ENCODE results near the gene RAD21L1.
A peak's percentile ranks its signal among the peaks of the same experiment; 100 is the strongest.

The RAD21L1 gene

DNA sequence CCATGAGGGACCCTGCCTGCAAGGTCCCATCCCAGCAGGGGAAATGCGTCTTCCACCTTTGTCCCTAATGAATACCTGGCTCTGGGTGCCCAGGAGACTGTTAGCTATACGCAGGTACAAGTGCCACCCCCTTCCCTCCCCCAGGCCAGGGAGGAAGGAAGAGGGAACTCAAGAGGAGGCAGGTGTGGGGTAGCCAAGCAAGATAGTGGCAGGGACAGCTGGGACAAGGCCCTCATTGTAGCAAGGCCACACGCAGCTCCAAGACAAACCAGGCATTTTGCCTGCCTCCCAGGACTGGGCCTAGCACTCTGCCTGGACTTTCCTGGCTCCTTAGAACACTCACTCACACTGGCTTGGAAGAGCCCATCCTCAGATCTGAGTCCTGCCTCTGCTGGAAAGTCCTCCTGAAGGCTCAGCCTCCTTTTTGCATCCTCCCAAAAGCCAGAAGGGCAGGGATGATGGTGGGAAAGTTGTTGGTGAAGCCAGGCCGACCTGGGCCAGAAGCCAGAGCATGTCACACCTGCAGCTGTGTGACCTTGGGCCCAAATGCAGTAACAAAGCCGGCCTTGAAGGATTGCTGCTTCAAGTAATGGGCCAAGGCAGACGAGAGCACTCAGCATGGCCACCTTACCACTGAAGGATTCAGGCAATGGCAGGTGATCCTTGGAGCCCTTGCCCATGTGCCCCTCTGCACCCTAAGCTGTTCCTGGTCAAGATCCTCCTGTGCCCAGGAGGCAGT, 68.0 kb downstream of the RAD21L1 start:
- DNase-seq = no peak

DNA sequence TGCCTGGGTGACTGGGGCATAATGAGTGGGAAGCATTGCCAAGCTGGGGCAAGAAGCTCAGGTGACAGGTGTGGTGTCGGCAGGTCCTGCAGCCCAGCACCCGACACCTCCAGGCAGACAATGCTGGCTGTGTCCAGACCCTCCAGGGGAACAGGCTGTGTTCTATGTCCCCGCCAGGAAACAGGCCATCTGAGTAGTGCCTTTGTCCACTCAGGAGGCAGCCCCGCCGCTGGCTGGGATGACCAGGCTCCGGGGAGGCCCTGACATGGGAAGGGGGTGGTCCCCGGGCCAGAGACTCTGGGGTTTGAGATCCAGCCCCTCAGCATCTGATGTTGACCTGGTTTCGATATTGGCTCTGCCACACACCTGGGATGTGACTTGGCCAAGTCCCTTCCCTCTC, 68.7 kb downstream of the RAD21L1 start:
- DNase-seq = no peak

DNA sequence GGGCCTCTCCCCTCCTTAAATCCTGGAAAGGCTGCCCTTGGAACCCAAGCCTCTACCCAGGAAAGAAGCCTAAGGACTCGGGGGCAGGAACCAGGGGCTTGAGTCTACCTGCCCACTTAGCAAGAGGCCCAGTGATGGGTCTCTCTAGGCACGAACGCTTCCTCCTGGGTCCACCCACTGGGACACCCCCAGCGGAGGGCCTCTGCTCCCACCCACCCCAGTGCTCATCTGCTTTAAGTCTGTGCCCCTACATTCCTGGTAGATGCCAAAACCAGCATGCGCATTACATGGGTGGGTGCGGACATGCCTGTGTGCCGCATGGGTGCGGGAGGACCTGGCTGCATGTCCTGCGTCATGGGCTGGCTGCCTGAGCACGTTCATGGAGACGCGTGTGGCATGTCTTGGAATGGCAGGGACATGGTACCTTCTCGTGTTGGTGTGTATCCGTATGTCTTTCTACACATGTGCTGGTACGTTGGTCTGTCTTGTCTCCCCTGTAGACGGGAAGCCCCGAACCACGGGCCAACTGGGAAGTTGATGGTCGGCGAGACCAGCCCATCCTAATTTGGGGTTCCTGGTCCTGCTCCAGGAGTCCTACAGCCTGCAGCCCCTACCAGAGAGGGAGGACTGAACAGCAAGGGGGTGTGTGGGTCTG, 69.6 kb downstream of the RAD21L1 start:
- no peak for DNase-seq

DNA sequence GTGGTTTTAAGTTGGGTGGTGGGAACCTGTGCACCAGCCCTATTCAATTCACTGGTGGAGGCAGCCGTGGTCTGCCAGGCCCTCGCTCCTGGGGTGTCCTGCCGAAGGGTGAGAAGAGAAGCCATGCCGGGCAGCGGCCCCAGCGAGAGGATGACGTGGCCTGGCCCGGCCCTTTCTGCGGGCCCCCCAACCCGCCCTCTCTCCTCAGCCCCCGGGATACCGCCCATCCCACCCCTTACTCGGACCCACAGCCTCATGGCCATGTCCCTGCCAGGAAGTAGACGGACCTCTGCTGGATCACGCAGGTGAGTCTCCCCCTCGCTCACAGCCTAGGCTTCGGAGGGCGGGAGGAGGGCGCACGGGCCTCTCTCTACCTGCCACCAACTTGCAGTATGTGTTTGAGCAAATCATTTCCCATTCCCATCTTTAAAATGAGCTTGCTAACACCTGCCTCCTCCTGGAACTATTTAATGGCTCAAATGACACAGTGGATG, 70.3 kb downstream of the RAD21L1 start:
- DNase-seq = no peak

- DNase-seq = no peak
These were observed 71.1 kb downstream of the RAD21L1 start for GRCh38 chr20:1296922-1297321.

- DNase-seq = no peak
These were observed 71.6 kb downstream of the RAD21L1 start for GRCh38 chr20:1297486-1297885.

DNA sequence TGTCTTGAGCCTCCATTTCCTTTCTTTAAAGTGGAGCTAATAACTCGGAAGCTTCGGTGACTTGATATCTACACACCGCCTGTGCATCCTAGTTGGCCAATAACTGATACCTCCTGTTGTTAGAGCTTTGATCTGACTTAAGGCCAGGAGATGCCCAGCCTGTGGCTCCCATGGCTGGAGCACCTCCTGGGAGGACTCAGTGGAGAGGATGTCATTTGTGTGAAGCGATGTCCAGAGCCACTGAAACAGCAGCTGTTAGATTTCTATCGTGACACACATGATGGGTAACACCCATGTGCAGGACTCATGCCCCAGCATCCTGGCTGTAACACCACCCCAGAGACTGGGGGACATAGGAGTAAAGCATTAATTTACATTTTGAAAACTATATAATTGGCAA, 72.3 kb downstream of the RAD21L1 start:
- DNase-seq = no peak

DNA sequence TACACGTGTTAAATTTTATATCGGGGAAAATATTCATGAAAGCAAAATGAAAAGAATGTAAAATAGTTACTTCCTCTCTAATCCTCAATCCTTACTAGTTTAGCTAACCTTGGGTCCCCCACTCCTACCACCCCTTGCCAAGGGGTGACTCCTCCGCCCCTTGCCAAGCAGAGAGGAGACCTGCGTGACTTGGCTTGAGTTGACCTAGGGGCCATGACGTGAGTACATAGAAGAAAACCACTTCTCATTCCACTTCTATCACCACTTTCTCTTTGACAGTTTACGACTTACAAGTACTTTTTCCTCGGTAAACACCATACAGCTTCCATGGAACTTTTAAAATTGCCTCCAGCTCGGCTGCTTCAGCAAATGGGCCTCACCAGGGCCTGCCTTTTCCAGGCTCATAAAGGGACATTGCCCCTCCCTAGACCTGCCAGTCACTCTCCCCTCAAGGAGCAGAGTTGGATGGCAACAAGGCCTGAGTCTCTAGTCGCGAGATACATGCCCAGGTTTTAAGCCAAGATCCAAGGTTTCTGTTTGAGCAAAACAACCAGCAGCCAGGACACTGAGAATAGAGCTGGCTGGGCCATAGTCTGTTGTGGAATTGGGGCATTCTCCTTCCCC, 73.2 kb downstream of the RAD21L1 start:
- DNase-seq = no peak

- no peak for DNase-seq
These were observed 73.7 kb downstream of the RAD21L1 start for GRCh38 chr20:1299522-1299921.

DNA sequence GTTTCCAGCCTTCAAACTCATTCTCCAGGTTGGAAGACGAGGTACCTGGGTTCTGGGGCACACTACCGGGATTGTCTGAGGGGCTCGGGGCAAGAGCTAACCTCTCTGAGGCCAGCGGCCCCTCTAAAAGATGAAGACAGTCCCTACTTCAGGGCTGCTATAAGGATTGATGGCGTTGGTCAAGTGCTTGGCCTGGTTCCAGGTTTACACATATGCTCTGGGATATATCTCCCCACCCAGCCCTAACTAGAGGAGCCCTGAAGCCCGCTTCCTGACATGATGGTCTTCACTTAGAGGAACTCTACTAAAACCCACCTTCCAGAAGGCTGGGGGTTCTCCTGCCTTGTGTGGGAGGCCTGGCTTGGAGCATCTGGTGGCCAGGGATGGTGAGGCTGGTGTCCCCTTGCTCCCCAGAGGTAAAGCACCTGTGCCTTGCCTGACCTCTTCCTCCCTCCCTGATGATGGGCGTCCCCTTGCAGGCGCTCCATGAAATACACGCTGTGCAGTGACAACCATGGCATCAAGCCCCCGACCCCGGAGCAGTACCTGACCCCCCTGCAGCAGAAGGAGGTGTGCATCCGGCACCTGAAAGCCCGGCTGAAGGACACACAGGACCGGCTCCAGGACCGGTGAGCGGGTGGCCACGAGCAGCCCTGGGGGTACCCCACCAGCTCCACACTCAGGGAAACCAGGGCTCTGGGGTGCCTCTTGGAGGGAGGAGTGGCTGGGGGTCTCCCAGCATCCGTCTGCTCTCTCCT, 74.4 kb downstream of the RAD21L1 start:
- DNase-seq = no peak

DNA sequence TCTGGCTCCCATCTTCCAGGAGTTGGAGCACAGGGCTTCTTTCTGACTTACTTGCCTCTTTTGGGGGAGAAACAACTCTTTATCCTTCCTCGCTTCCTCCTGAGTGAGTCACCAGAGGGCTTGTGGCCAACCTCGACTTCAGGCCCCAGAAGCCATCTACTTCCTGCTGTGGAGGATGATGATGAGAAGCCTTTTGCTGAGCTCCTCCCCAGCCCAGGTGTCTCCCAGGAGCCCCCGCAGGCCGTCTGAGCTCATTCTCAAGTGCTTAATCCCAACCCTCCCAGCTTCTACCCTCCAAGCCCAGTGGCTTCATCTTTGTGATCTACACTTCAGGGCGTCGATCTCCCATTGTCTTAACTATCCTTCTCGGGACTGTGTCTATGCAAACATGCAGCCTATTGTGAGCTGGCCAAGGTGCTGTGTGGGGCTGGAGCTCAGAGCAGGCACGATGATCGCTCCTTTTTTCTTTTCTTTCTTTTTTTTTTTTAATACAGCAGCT, 75.2 kb downstream of the RAD21L1 start:
- DNase-seq = no peak

DNA sequence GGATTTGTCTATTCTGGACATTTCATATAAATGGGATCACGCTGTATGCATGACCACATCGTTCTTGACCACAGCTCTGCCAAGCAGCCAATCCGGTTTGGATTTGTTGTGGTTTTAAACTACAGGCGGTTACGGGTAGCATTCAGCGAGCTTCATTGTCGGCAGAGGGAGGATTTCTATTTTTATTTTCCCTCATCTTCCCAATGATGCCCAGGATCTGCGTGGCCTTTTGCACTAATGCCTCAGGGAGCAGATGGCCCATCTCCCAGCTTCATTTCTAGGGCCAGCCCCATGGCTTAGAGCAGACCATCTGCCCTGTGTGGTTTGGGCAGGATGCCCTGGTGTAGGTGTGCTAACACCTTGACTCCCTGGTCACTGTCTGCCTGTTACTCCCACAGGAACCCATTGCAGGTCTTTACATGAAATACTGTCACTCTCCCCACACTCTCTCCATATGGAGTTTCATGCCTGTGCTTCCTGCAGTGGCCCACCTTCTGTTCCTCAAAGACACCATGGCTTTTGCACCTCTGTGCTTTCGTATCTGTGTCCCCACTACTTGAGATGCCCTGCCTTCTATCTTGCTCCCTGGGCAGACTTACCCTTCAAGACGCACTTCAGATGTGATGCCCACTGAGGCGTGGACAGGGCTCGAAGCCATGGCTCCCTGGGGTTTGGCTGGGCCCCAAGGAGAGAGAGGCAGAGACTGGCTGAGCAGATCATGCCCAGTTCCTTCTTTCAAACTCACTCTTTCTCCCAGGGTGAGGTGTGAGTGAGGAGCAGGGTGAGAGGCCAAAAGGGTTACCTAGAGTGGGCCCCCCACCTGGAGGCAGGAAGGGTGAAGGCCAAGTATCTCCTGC, 77.1 kb downstream of the RAD21L1 start:
- peak in 3 of 56 donors; percentile 11 to 53 (median 22) for DNase-seq

- DNase-seq = peak in 1 of 56 donors; percentile 5
These were observed 79.1 kb downstream of the RAD21L1 start for GRCh38 chr20:1304710-1305515.
